Endothelial cell of umbilical vein (primary cell): ENCODE results near the gene USP33. TPM values are rescaled to one million over a fixed set of nuclear protein-coding genes. Genes with fewer than 3 reads are reported as not detected.

Experiments
- BruUV-seq: library from RNA; stranded (reverse); fragments of 400-500 nt; replicated peaks from 2 replicates; lab custom pipeline; 2021; lab: Mats Ljungman, UMichigan
- CTCF ChIA-PET: fragments of 300-600, 350-600 bp; sonication (Branson Sonifier 250); formaldehyde crosslinking; loops from one replicate; lab custom pipeline; 2021; ENCODE audit warnings: antibody characterized with exemption, inconsistent platforms; lab: Charles Lee
- POLR2A ChIA-PET: fragments of 300-600, 350-600 bp; sonication (Branson Sonifier 250); formaldehyde crosslinking; loops from one replicate; lab custom pipeline; 2021; ENCODE audit warnings: antibody characterized with exemption, inconsistent platforms; lab: Charles Lee
- DNase-seq: peaks from one replicate; pipeline ENCODE4 v3.0.0-alpha.2; 2011; ENCODE audit warnings: low read depth, low spot score
- FAIRE-seq: peaks from 2 replicates; lab custom pipeline; 2011; peaks lifted over from hg19 to GRCh38; lab: Jason Lieb, UNC
- H2AFZ ChIP-seq: 2 replicates; pipeline ENCODE4 v1.6.0; 2012; ENCODE audit warnings: low read depth, low read length, control low read depth, inconsistent platforms
- H3K27ac ChIP-seq: 2 replicates; pipeline ENCODE4 v1.5.1; 2011; ENCODE audit warnings: low read depth, mild to moderate bottlenecking, control low read depth, low read length, moderate library complexity; ENCODE audit not compliant: insufficient read depth
- H3K27me3 ChIP-seq, 2 experiments: 2 replicates each; pipeline versions ENCODE4 v1.6.0 to v1.6.1; 2011; ENCODE audit warnings: low read length in 2 of 2, mixed read lengths in 1 of 2; ENCODE audit not compliant: control insufficient read depth in 2 of 2, insufficient read depth in 2 of 2
- H3K36me3 ChIP-seq, 2 experiments: 2 replicates in 1 of 2; 3 replicates in 1 of 2; pipeline ENCODE4 v1.5.1; 2011; ENCODE audit warnings: low read length in 2 of 2, mild to moderate bottlenecking in 1 of 2, moderate library complexity in 1 of 2; ENCODE audit not compliant: control insufficient read depth in 2 of 2, insufficient read depth in 2 of 2; ENCODE audit errors: extremely low read depth in 1 of 2
- H3K4me1 ChIP-seq: 3 replicates; pipeline ENCODE4 v1.5.1; 2011; ENCODE audit warnings: mild to moderate bottlenecking, low read length; ENCODE audit not compliant: control insufficient read depth, insufficient read depth; ENCODE audit errors: extremely low read depth
- H3K4me2 ChIP-seq: 2 replicates; pipeline ENCODE4 v1.6.1; 2011; ENCODE audit warnings: low read length, control low read depth, mixed read lengths; ENCODE audit not compliant: insufficient read depth
- H3K4me3 ChIP-seq, 3 experiments: fragments of 200-600 bp in 1 of 3; sonication (generic), shearing (Covaris generic) in 1 of 3; replicated peaks in 1 of 3; 2 replicates each; pipeline ENCODE4 v1.5.1; 2011 to 2016; ENCODE audit warnings: control low read depth in 3 of 3, low read length in 3 of 3, mild to moderate bottlenecking in 2 of 3, inconsistent platforms in 1 of 3, low read depth in 1 of 3, moderate library complexity in 1 of 3; ENCODE audit not compliant: insufficient read depth in 1 of 3
- H3K79me2 ChIP-seq: 2 replicates; pipeline ENCODE4 v1.6.0; 2012; ENCODE audit warnings: low read length, inconsistent platforms; ENCODE audit not compliant: control insufficient read depth, insufficient read depth
- H3K9ac ChIP-seq: replicated peaks from 2 replicates; pipeline ENCODE3; 2011; ENCODE audit warnings: low read length, control low read depth; ENCODE audit not compliant: insufficient read depth; ENCODE audit errors: extremely low read depth
- H3K9me1 ChIP-seq: replicated peaks from 3 replicates; pipeline ENCODE4 v1.6.0; 2011; ENCODE audit warnings: mild to moderate bottlenecking, low read length; ENCODE audit not compliant: control insufficient read depth, insufficient read depth; ENCODE audit errors: extremely low read depth
- H3K9me3 ChIP-seq: replicated peaks from 2 replicates; pipeline ENCODE4 v1.5.1; 2012; ENCODE audit warnings: low read length, inconsistent platforms; ENCODE audit not compliant: control insufficient read depth, insufficient read depth
- H4K20me1 ChIP-seq: replicated peaks from 2 replicates; pipeline ENCODE3; 2011; ENCODE audit warnings: mild to moderate bottlenecking, low read length; ENCODE audit not compliant: control insufficient read depth, insufficient read depth; ENCODE audit errors: extremely low read depth
- CTCF ChIP-seq, 2 donors: IDR thresholded peaks; 1 replicate in 1 of 2; 2 replicates in 1 of 2; pipeline ENCODE4 v1.5.1; 2011; ENCODE audit warnings: low read length in 2 of 2, mild to moderate bottlenecking in 2 of 2, moderate library complexity in 2 of 2, control low read depth in 1 of 2, inconsistent platforms in 1 of 2, low read depth in 1 of 2; ENCODE audit not compliant: insufficient read depth in 1 of 2; ENCODE audit errors: extremely low read depth in 1 of 2
- EZH2 ChIP-seq: IDR thresholded peaks from 2 replicates; pipeline ENCODE4 v1.6.1; 2012; ENCODE audit warnings: borderline replicate concordance, low read depth, mild to moderate bottlenecking, moderate library complexity, low read length, inconsistent platforms; ENCODE audit not compliant: severe bottlenecking
- FOS ChIP-seq: IDR thresholded peaks from 2 replicates; pipeline ENCODE4 v1.6.1; 2011; ENCODE audit warnings: mild to moderate bottlenecking, low read length, moderate library complexity, borderline replicate concordance; ENCODE audit not compliant: insufficient read depth
- GATA2 ChIP-seq: IDR thresholded peaks from 2 replicates; pipeline ENCODE4 v1.7.0; 2011; ENCODE audit warnings: low read depth, mild to moderate bottlenecking, moderate library complexity, mixed read lengths, low read length; ENCODE audit not compliant: insufficient read length, insufficient read depth
- JUN ChIP-seq: IDR thresholded peaks from 2 replicates; pipeline ENCODE4 v1.6.1; 2011; ENCODE audit warnings: borderline replicate concordance, low read depth; ENCODE audit not compliant: insufficient read length, insufficient read depth
- MAX ChIP-seq: IDR thresholded peaks from 2 replicates; pipeline ENCODE4 v1.6.1; 2011; ENCODE audit not compliant: insufficient read depth, insufficient read length
- MYC ChIP-seq: IDR thresholded peaks from one replicate; pipeline ENCODE4 v1.6.1; 2011; ENCODE audit warnings: mild to moderate bottlenecking, low read depth, low read length
- POLR2A ChIP-seq: IDR thresholded peaks from 2 replicates; pipeline ENCODE4 v1.6.1; 2012; ENCODE audit warnings: low read depth, mild to moderate bottlenecking, control low read depth, low read length
- POLR2AphosphoS5 ChIP-seq: IDR thresholded peaks from 2 replicates; pipeline ENCODE4 v1.6.1; 2012; ENCODE audit warnings: low read depth, mild to moderate bottlenecking, control low read depth, low read length, moderate library complexity; ENCODE audit not compliant: insufficient read depth
- dilution Hi-C: fragments of 300-500 bp; cut with MboI; formaldehyde crosslinking; loops from one replicate; pipeline ENCODE4 v1.15.0; 2019; ENCODE audit warnings: low sequenced_read_pairs; ENCODE audit not compliant: extremely low pct_ligation_motif_present
- intact Hi-C: fragments of 100-400 bp; cut with micrococcal nuclease; formaldehyde crosslinking; loops from one replicate; pipeline ENCODE4 v1.10.0; 2022
- polyA plus RNA-seq, 4 experiments: library from polyadenylated mRNA; depleted of rRNA in 3 of 4; stranded (reverse) in 3 of 4; unstranded in 1 of 4; fragments of >200 nt; gene quantifications; 2 replicates each; pipeline versions ENCODE4 v1.2.1 to v1.2.3, GENCODE V29; 2011 to 2012; ENCODE audit warnings: missing spikeins in 1 of 4
- total RNA-seq: library from RNA; stranded (reverse); gene quantifications from 2 replicates; pipeline ENCODE4 v1.2.3, GENCODE V29; 2021

Gene USP33
- total and polyA plus RNA-seq, 2 donors (not counting 3 experiments of a cell fraction or from before 2014, with no cell fraction given), result 22.5 to 46.4 TPM

- Histone ChIP-seq H3K36me3 (no peaks in the 10 kb centered on the region), H3K27ac (peak within 1 kb of the TSS; percentile 78), H2AFZ (peak within 1 kb of the TSS; percentile 91), H3K4me1 (peaks cover 25% of the 10 kb centered on the region), H3K4me3 (peak within 1 kb of the TSS; percentile 69 to 75 (median 73)), H3K9ac (peak within 1 kb of the TSS; percentile 88), H3K9me1 (no peaks in the 10 kb centered on the region), H3K4me2 (peak within 1 kb of the TSS; percentile 93), H3K27me3 (no peaks in the 10 kb centered on the region), H4K20me1 (peaks cover 3% of the 10 kb centered on the region), H3K9me3 (no peaks in the 10 kb centered on the region), H3K79me2 (peaks cover 48% of the 10 kb centered on the region)
- POLR2A ChIA-PET, result interaction anchor here (0.6 to 1.4 kb wide), 5 partner anchors 11 to 598 kb away, joined by 3 to 8 read pairs (median 4); no protein-coding TSS in a partner anchor
- dilution Hi-C loops, result no loop called here
- intact Hi-C loops, result loop anchor here (1.0 to 10.0 kb wide), 12 partner anchors 44 to 534 kb away; partner anchors contain the start of genes AK5, NEXN, PIGK and USP33
- no TSS peak for BruUV-seq
- peak; percentile 74 for FAIRE-seq
- DNase-seq, result peak; percentile 97
- TF ChIP-seq GATA2 (no peak), MYC (peak; percentile 82), EZH2 (no peak), MAX (peak; percentile 98), POLR2A (peak; percentile 86), POLR2AphosphoS5 (peak; percentile 72), FOS (no peak), CTCF (IDR thresholded peaks at IDR 0.05; ENCODE audit: extremely low read depth in 1 of 2, insufficient read depth in 1 of 2, low read depth in 1 of 2, low read length in 2 of 2) (no peak), JUN (no peak)
- CTCF ChIA-PET, result interaction anchor here (0.8 to 2.2 kb wide), 7 partner anchors 12 to 520 kb away, joined by 3 to 9 read pairs (median 5); no protein-coding TSS in a partner anchor
These were observed 77.0 kb downstream of the USP33 start, which contains the start of gene ZZZ3 for GRCh38 chr1:77682460-77683159. Gene ZZZ3, minus strand, starts transcription at chr1:77682658. Its CDS starts 49,304 bp downstream, at chr1:77633354.
